ENCODE measurements around the gene EFHC1. TPM values are rescaled to one million over a fixed set of nuclear protein-coding genes. Genes with fewer than 3 reads are reported as not detected.

EFHC1 gene
- total RNA-seq, 1 experiment from 2014 or later: 12.4 TPM

- Histone ChIP-seq H3K9me2 (ENCODE audit: insufficient read depth) (no peaks in the 10 kb centered on the region), H3K27ac (ENCODE audit: low read depth, low read length) (no peak overlapping the region), H3K27me3 (ENCODE audit: insufficient read depth, low read length) (no peaks in the 10 kb centered on the region), H3K9ac (ENCODE audit: low read length) (no peak overlapping the region), H3K36me3 (ENCODE audit: control insufficient read depth in 1 of 2, insufficient read depth in 2 of 2, low read length in 2 of 2) (no peaks in the 10 kb centered on the region), H3K4me2 (ENCODE audit: low read length) (peak overlapping the region; percentile 51), H3K4me1 (ENCODE audit: control insufficient read depth in 1 of 2, insufficient read depth in 2 of 2, low read length in 2 of 2) (peaks cover 7 to 32% of the 10 kb centered on the region in 2 experiments), H2AFZ (ENCODE audit: low read depth, low read length, poor library complexity, severe bottlenecking) (no peak overlapping the region), H3K79me2 (ENCODE audit: insufficient read depth, low read length) (peaks cover 53% of the 10 kb centered on the region), H3K4me3 (replicated peaks in 1 of 2; ENCODE audit: low read depth in 1 of 2, low read length in 2 of 2) (no peak overlapping the region), H4K20me1 (ENCODE audit: insufficient read depth) (no peaks in the 10 kb centered on the region), H3K9me3 (ENCODE audit: control insufficient read depth in 1 of 2, insufficient read depth in 1 of 2, low read depth in 1 of 2, low read length in 2 of 2) (no peaks in the 10 kb centered on the region)
- RAD21 ChIA-PET (ENCODE audit: low non-redundant PET in 1 of 2, low total read pairs in 2 of 2, uncharacterized antibody in 2 of 2, unreplicated experiment in 2 of 2): no interaction called here
- intact Hi-C loops (cut with micrococcal nuclease): no loop called here
- no peak for ATAC-seq
- no peak for TF ChIP-seq ELF1 (IDR thresholded peaks at IDR 0.05; ENCODE audit: borderline replicate concordance, low read depth)
- no peak for TF ChIP-seq CBX3 (IDR thresholded peaks at IDR 0.05; ENCODE audit: low read depth)
- no peak for TF ChIP-seq POLR2A (IDR thresholded peaks at IDR 0.05; ENCODE audit: borderline replicate concordance, extremely low read depth, insufficient read depth, insufficient read length)
- TF ChIP-seq CTCF (IDR thresholded peaks at IDR 0.05 in 2 of 3, conservative IDR thresholded peaks at IDR 0.05 in 1 of 3; ENCODE audit: borderline replicate concordance in 1 of 3, insufficient read depth in 1 of 3, low read depth in 2 of 3, low read length in 2 of 3): no peak
- no peak for TF ChIP-seq EGR1 (IDR thresholded peaks at IDR 0.05; ENCODE audit: low read depth)
- no peak for TF ChIP-seq ZBTB33 (IDR thresholded peaks at IDR 0.05; ENCODE audit: extremely low read depth, insufficient replicate concordance, low read length)
- no peak for TF ChIP-seq TCF7L2 (IDR thresholded peaks at IDR 0.05; ENCODE audit: borderline replicate concordance, extremely low read depth, insufficient read depth, insufficient read length)
- no peak for TF ChIP-seq EZH2 (IDR thresholded peaks at IDR 0.05)
- no peak for TF ChIP-seq RAD21 (IDR thresholded peaks at IDR 0.05; ENCODE audit: low read depth)
- no peak for TF ChIP-seq POLR2AphosphoS5 (IDR thresholded peaks at IDR 0.05; ENCODE audit: low read depth, low read length)
- TF ChIP-seq JUND (IDR thresholded peaks at IDR 0.05): no peak
- TF ChIP-seq ZFX (IDR thresholded peaks at IDR 0.05): no peak
- TF ChIP-seq SIN3A (IDR thresholded peaks at IDR 0.05; ENCODE audit: low read depth): no peak
- TF ChIP-seq ATF3 (IDR thresholded peaks at IDR 0.05): no peak
- TF ChIP-seq ZNF274 (IDR thresholded peaks at IDR 0.05; ENCODE audit: low read depth, low read length): no peak
- no peak for TF ChIP-seq EZH2phosphoT487 (IDR thresholded peaks at IDR 0.05; ENCODE audit: borderline replicate concordance)
- no peak for TF ChIP-seq REST (IDR thresholded peaks at IDR 0.05; ENCODE audit: low read depth)
- no peak for TF ChIP-seq CEBPB (IDR thresholded peaks at IDR 0.05; ENCODE audit: low read depth)
- POLR2A ChIA-PET: no interaction called here
- no TSS peak for BruUV-seq (replicated peaks)
- CTCF ChIA-PET: no interaction called here
- no peak for DNase-seq (ENCODE audit: low read depth, low spot score)
These were observed 123.1 kb downstream of the EFHC1 start for GRCh38 chr6:52543262-52543661.

Measured in HCT116 (cell line).